HG03432 (cell line): Measurements from ENCODE around the gene MAP3K2.
"Not testable (repeated sequence)": the region's sequence is repeated elsewhere in the genome, so short reads cannot be mapped to it uniquely, and the experiment has no call there.

Experiments used
- ATAC-seq: cut with Tn5 transposase; IDR thresholded peaks from one replicate; pipeline ENCODE4 v1.9.1; 2021; ENCODE audit warnings: mild to moderate bottlenecking, moderate library complexity; ENCODE audit not compliant: unreplicated experiment

MAP3K2 gene

DNA sequence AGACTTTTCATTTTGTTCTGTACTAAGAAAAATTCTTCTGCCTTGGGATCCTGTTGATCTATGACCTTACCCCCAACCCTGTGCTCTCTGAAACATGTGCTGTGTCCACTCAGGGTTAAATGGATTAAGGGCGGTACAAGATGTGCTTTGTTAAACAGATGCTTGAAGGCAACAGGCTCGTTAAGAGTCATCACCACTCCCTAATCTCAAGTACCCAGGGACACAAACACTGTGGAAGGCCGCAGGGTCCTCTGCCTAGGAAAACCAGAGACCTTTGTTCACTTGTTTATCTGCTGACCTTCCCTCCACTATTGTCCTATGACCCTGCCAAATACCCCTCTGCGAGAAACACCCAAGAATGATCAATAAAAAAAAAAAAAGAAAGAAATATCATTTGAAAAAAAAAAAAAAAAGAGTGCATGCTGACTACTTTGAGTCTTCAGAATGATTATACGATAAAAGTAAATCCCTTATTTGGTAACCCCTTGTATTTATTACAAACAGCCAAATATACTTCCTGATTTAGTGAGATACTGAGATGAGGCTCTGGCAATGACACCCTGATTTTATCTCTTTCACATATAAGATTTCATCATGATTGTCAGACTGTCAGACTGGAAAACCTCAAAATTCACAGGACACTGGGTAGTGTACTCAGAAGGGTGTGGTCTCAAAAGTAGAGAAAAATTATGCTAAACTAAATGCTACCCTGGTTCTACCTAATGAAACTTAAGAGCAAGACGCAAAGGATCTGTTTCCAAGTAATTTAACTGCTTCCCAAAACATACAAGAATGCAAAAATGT, 33.7 kb downstream of the MAP3K2 start:
- not testable (repeated sequence) for ATAC-seq

- not testable (repeated sequence) for ATAC-seq
These were observed 34.6 kb downstream of the MAP3K2 start for GRCh38 chr2:127353223-127353622.

- ATAC-seq, result no peak
These were observed 36.2 kb downstream of the MAP3K2 start for GRCh38 chr2:127351603-127352002.

DNA sequence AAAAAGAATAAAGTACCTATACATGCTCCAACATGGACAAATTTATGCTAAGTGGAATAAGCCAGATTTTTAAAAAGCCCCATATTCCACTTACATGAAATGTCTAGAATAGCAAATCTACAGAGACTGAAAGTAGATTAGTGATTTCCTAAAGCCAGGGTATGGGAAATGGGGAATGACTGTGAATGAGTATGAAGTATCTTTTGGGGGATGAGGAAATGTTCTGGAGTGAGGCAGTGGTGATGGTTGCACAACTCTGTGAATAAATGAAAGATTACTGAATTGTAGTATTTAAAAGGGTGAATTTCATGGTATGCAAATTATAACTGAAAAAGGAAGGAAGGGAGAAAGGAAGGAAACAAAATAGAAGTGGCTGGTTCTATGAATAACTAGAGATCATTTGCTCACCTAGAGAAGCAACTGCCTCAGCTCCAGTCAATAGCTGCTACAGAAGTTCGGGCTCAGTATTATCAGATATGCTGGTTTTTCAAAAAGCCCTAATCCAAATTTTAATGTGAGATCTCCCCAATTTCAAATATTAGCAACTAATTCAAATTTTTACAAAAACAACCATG, 39.3 kb downstream of the MAP3K2 start:
- ATAC-seq, result no peak

- ATAC-seq, result no peak
These were observed 39.9 kb downstream of the MAP3K2 start for GRCh38 chr2:127347734-127348392.

GRCh38 chr2:127347015-127347414, 40.8 kb downstream of the MAP3K2 start:
- no peak for ATAC-seq

GRCh38 chr2:127343277-127343676, 44.5 kb downstream of the MAP3K2 start:
- no peak for ATAC-seq

DNA sequence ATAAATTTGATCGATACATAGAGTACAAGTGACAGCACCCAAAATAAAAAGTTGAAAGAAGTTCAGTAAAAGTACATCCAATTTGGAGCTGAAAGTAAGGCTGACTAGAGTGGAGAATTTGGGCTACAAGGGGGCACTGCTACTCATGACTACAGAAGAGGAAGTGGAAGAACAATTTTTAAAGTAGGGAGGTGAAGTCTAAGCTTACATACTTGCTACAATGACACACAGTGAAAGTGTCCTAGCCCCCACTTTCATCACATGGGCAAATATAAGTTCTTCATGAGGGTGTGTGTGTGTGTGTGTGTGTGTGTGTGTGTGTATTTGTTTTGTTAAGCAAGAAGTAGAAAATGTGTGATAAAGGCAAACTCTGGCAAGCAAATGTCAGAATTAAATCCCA, 45.7 kb downstream of the MAP3K2 start:
- peak; percentile 71 for ATAC-seq

DNA sequence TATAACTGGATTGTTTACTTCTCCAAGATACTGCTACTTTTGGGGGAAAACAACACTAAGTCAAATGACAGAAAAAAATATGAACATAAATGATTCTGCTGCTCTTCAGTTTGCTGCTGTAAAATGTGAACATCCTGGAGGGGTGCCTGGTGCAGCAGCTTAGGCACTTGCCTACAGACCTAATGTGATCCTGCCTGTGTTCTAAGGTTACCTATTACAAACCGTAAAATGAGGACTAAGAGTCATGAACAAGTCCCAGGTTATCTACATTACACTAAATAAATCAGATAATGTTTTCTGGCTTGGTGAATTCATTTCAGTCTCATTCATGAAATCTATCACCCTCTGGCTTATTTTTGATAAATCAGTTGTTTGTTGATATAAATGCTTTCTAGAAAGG, 55.4 kb downstream of the MAP3K2 start:
- no peak for ATAC-seq

DNA sequence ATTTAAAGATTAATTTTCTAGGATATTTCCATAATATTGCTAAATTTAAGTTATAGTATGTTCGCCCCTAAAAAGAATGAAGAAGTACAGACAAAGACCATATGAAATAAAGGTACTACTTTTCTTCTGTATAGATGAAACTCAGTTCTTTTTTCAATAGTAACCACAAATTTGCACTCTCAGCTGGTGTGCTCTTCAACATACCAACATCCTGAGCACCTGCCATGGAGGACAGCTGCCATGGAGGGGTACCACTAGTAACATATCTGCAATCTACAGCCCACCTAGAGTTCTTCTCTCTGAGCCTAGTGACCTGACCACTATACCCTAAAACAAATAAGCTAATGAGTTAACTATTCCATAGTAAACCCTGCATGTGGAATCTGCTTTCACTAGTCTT, 57.0 kb downstream of the MAP3K2 start:
- peak; percentile 67 for ATAC-seq

GRCh38 chr2:127326289-127326945, 61.4 kb downstream of the MAP3K2 start:
- no peak for ATAC-seq

GRCh38 chr2:127324635-127325034, 63.1 kb downstream of the MAP3K2 start:
- ATAC-seq, result no peak

- ATAC-seq, result no peak
These were observed 66.5 kb downstream of the MAP3K2 start for GRCh38 chr2:127321303-127321702.

DNA sequence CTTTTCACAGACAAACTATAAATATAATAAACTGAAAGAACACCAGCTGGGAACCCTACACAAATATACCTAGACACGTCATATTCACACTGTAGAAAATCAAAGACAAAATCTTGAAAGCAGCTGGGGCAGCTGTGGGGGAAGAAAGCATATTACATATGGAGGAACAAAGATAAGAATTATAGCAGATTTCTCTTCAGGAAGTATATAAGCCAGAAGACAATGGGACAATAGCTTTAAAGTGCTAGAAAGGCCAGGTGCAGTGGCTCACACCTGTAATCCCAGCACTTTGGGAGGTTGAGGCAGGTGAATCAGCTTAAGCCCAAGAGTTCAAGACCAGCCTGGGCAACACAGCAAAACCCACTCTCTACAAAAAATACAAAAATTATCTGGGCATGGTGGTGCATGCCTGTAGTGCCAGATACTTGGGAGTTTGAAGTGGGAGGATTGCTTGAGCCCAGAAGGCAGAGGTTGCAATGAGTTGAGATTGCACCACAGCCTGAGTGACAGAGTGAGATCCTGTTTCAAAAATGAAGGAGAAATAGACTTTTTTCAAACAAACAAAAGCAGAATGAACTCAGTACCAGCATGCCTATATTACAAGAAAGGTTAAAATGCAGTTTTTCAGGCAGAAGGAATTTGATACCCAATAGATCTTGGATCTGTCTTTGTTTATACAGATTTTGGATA, 67.0 kb downstream of the MAP3K2 start:
- no peak for ATAC-seq

GRCh38 chr2:127320067-127320466, 67.7 kb downstream of the MAP3K2 start:
- ATAC-seq, result no peak

DNA sequence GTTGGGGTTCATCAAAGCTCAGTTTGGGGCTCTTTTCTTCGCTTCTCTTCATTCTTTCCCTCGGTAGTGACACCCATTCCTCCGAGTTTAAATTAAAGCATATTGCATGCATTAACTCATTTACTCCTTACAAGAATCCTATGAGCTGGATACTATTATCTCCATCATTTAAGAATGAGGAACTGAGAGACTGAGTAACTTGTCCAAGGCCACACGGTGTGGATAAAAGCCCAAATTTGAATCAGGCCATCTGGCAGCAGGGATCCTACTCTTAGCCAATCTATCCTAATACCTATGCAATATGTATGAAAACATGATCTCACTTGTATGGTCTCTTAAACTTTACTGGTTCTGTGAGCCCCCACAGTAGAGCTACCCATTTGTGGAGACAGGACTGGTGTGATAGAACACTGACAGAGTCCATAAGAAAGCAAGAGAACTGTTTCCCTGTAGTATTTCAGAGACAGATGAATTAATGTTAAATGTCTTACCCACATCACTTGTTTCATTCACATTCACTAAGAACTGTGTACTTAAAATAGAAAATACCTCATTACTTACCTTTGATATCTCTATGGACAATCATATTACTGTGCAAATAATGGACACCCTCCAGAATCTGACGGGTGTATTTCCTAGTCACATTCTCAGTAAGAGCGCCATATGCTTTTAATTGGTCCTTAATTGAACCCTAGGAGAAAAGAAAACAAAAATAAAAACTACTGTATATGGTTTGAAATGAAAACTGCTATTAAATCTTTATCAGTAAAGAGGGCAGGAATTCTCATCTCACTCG, 73.4 kb downstream of the MAP3K2 start:
- ATAC-seq, result no peak

DNA sequence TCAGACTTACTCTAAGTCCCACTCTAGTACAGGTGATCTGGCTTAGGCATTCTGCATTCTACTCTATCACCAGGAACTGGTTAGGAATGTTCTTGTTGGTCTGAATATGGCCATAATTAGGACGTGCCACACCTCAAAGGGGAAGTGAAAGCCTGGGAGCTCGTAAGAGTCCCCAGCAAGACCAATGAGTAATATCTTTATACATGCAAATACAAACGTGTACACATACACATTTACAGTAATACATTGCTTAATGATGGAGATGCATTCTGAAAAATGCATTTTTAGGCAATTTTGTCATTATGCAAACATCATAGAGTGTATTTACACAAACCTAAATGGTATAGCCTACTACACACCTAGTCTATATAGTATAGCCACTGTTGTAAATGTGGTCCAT, 74.4 kb downstream of the MAP3K2 start:
- peak; percentile 98 for ATAC-seq

GRCh38 chr2:127310980-127311379, 76.8 kb downstream of the MAP3K2 start:
- no peak for ATAC-seq

DNA sequence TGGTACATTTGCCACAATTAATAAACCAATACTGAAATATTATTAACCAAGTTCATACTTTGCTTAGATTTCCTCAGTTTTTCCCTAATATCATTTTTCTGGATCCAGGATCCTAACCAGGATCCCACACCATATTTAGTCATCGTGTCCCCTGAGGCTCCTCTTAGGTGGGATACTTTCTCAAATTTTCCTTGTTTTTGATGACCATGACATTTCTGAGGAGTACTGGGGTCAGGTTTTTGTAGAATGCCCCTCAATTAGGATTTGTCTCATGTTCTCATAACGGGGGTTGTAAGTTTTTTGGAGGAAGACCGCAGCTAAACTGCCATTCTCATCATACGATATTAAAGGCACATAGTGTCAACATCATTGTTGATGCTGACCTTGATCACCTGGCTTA, 78.3 kb downstream of the MAP3K2 start:
- no peak for ATAC-seq

GRCh38 chr2:127308586-127309138, 79.1 kb downstream of the MAP3K2 start:
- no peak for ATAC-seq
